ENCODE measurements around the gene MED13L. TPM values are rescaled to one million over a fixed set of nuclear protein-coding genes. Genes with fewer than 3 reads are reported as not detected.
A peak's percentile ranks its signal among the peaks of the same experiment; 100 is the strongest.

Gene MED13L
- total and polyA plus RNA-seq, 2 donors (not counting 1 experiment from before 2014, with no cell fraction given): 20.3 to 207 TPM

DNA sequence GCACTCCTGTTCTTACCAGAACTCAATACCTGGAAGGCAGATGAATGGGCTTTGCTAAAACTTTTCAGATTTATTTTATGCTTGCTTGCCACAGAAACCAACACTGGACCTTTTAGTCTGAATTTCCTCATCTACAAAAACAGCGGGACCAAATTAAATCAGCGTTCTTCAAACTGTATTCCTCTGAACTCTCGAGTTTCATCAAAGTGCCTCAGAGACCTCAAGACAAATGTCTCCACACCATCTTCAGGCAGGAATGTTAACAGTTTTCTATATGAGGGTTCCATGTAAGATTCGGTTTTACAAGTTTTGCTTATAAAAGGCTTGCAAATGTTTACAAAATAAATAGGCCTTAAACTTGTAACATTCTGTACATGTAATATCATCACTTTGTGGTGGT, 74.6 kb downstream of the MED13L start:
- no peak overlapping the region for H3K27ac ChIP-seq (ENCODE audit: low read length in 2 of 2)
- ChIA-PET POLR2A (no interaction called here), CTCF (no interaction called here)
- H3K9me3 ChIP-seq (ENCODE audit: control extremely low read depth in 1 of 3, control insufficient read depth in 2 of 3, insufficient read depth in 1 of 3, low read length in 2 of 3): no peaks in the 10 kb centered on the region
- TF ChIP-seq, protein P1, sequence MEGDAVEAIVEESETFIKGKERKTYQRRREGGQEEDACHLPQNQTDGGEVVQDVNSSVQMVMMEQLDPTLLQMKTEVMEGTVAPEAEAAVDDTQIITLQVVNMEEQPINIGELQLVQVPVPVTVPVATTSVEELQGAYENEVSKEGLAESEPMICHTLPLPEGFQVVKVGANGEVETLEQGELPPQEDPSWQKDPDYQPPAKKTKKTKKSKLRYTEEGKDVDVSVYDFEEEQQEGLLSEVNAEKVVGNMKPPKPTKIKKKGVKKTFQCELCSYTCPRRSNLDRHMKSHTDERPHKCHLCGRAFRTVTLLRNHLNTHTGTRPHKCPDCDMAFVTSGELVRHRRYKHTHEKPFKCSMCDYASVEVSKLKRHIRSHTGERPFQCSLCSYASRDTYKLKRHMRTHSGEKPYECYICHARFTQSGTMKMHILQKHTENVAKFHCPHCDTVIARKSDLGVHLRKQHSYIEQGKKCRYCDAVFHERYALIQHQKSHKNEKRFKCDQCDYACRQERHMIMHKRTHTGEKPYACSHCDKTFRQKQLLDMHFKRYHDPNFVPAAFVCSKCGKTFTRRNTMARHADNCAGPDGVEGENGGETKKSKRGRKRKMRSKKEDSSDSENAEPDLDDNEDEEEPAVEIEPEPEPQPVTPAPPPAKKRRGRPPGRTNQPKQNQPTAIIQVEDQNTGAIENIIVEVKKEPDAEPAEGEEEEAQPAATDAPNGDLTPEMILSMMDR (IDR thresholded peaks at IDR 0.05): no peak
- TF ChIP-seq EZH2 (IDR thresholded peaks at IDR 0.05; ENCODE audit: borderline replicate concordance, insufficient read depth, low read depth, low read length, poor library complexity, severe bottlenecking): no peak
- Mint-ChIP-seq H3K27me3 (no peaks in the 10 kb centered on the region), H3K4me1 (peaks cover 59% of the 10 kb centered on the region), H3K9me3 (ENCODE audit: insufficient read depth) (no peaks in the 10 kb centered on the region), H3K27ac (peak overlapping the region; percentile 44), H3K4me3 (no peak overlapping the region)
- H3K4me2 ChIP-seq (replicated peaks; ENCODE audit: low read depth, low read length, poor library complexity, severe bottlenecking): no peak overlapping the region
- peaks cover 92% of the 10 kb centered on the region for H3K79me2 ChIP-seq (ENCODE audit: control insufficient read depth, insufficient read depth, low read length)
- H3K27me3 ChIP-seq (replicated peaks in 1 of 4; ENCODE audit: control extremely low read depth in 1 of 4, control insufficient read depth in 3 of 4, insufficient read depth in 4 of 4, low read length in 3 of 4): no peaks in the 10 kb centered on the region
- H3K9ac ChIP-seq (ENCODE audit: low read length): no peak overlapping the region
- H4K20me1 ChIP-seq (ENCODE audit: control insufficient read depth, insufficient read depth, low read length, poor library complexity, severe bottlenecking): peaks cover 29% of the 10 kb centered on the region
- intact Hi-C loops (cut with micrococcal nuclease): no loop called here
- ATAC-seq (ENCODE audit: low read depth) (no peak), DNase-seq (no peak)
- no peak overlapping the region for H3K4me3 ChIP-seq (ENCODE audit: control extremely low read depth in 1 of 5, extremely low read depth in 1 of 5, insufficient read depth in 1 of 5, low read depth in 2 of 5, low read length in 4 of 5)
- H3K36me3 ChIP-seq (replicated peaks in 1 of 2; ENCODE audit: control extremely low read depth in 1 of 2, control insufficient read depth in 1 of 2, extremely low read depth in 1 of 2, insufficient read depth in 2 of 2, low read length in 1 of 2): peaks cover 1 to 11% of the 10 kb centered on the region in 2 experiments
- no peak overlapping the region for H2AFZ ChIP-seq (ENCODE audit: insufficient read depth, low read depth, low read length, poor library complexity, severe bottlenecking)
- 100% methylated on average over 1 of the region's 4 CpGs for WGBS (ENCODE audit: insufficient coverage)
- peaks cover 5 to 11% of the 10 kb centered on the region in 2 donors for H3K4me1 ChIP-seq (ENCODE audit: control insufficient read depth in 2 of 2, insufficient read depth in 2 of 2, low read length in 2 of 2)

DNA sequence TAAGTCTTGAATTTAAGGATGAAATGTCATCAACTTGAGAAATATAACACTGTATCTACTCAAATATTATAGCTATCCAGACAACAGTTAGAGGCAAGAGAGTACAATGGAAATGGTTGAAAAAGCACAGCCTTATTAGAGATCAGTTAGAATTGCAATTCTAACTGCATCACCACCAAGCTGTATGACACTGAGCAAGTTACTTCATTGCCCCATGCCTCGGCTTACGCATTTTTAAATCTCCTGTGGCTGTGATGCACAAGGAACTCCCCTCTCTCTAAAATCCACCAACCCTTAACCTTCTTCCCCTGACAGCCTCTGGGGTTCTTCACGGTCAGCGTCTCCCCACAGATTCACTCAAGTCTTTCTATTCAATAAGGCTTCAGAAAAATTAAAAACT, 75.1 kb downstream of the MED13L start:
- peaks cover 5 to 11% of the 10 kb centered on the region in 2 donors for H3K4me1 ChIP-seq (ENCODE audit: control insufficient read depth in 2 of 2, insufficient read depth in 2 of 2, low read length in 2 of 2)
- CTCF ChIA-PET: no interaction called here
- no peak overlapping the region for H3K4me3 ChIP-seq (ENCODE audit: control extremely low read depth in 1 of 5, extremely low read depth in 1 of 5, insufficient read depth in 1 of 5, low read depth in 2 of 5, low read length in 4 of 5)
- WGBS (ENCODE audit: insufficient coverage): 86% methylated on average over 2 of the region's 4 CpGs
- peaks cover 24% of the 10 kb centered on the region for H4K20me1 ChIP-seq (ENCODE audit: control insufficient read depth, insufficient read depth, low read length, poor library complexity, severe bottlenecking)
- H3K9ac ChIP-seq (ENCODE audit: low read length): no peak overlapping the region
- TF ChIP-seq EZH2 (IDR thresholded peaks at IDR 0.05; ENCODE audit: borderline replicate concordance, insufficient read depth, low read depth, low read length, poor library complexity, severe bottlenecking): no peak
- TF ChIP-seq, protein P1 (IDR thresholded peaks at IDR 0.05): no peak
- no peaks in the 10 kb centered on the region for H3K9me3 Mint-ChIP-seq (ENCODE audit: insufficient read depth)
- H3K4me2 ChIP-seq (replicated peaks; ENCODE audit: low read depth, low read length, poor library complexity, severe bottlenecking): no peak overlapping the region
- intact Hi-C loops (cut with micrococcal nuclease): no loop called here
- no peak for DNase-seq
- no peak overlapping the region for H3K4me3 Mint-ChIP-seq
- peaks cover 92% of the 10 kb centered on the region for H3K79me2 ChIP-seq (ENCODE audit: control insufficient read depth, insufficient read depth, low read length)
- H3K9me3 ChIP-seq (ENCODE audit: control extremely low read depth in 1 of 3, control insufficient read depth in 2 of 3, insufficient read depth in 1 of 3, low read length in 2 of 3): no peaks in the 10 kb centered on the region
- H3K36me3 ChIP-seq (replicated peaks in 1 of 2; ENCODE audit: control extremely low read depth in 1 of 2, control insufficient read depth in 1 of 2, extremely low read depth in 1 of 2, insufficient read depth in 2 of 2, low read length in 1 of 2): peaks cover under 1 to 8% of the 10 kb centered on the region in 2 experiments
- POLR2A ChIA-PET: no interaction called here
- no peaks in the 10 kb centered on the region for H3K27me3 ChIP-seq (replicated peaks in 1 of 4; ENCODE audit: control extremely low read depth in 1 of 4, control insufficient read depth in 3 of 4, insufficient read depth in 4 of 4, low read length in 3 of 4)
- H3K27me3 Mint-ChIP-seq: no peaks in the 10 kb centered on the region
- H3K27ac ChIP-seq (ENCODE audit: low read length in 2 of 2): peak overlapping the region in 1 of 2 donors; percentile 2
- ATAC-seq (ENCODE audit: low read depth): no peak
- H2AFZ ChIP-seq (ENCODE audit: insufficient read depth, low read depth, low read length, poor library complexity, severe bottlenecking): no peak overlapping the region
- H3K27ac Mint-ChIP-seq: peak overlapping the region; percentile 44
- H3K4me1 Mint-ChIP-seq: peaks cover 58% of the 10 kb centered on the region

Data from B cell (primary cell).